Measurements from ENCODE around the gene TBC1D5.
"Not testable (repeated sequence)": the region's sequence is repeated elsewhere in the genome, so short reads cannot be mapped to it uniquely, and the experiment has no call there.

The TBC1D5 gene

DNA sequence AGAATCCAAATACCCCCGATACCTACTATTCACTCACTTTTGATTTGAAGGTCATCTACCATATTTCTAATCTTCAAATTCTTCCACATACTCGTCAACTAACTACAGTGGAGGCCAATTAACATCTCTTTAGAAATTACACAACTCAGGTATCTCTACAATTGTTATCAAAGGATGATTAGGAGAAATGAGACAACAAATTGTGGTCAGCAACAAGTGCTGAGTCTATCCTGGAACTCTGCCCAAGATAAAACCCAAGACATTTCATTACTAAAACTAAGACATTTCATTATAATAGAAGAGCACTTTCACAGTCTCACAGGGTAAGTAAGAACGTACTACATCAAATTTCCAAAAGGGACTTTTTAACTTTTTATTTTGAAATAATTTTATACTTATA lies 100.0 kb downstream of the TBC1D5 start:
- no peak overlapping the region for H3K4me3 ChIP-seq (ENCODE audit: low read depth, low read length)
- TF ChIP-seq, protein P1, sequence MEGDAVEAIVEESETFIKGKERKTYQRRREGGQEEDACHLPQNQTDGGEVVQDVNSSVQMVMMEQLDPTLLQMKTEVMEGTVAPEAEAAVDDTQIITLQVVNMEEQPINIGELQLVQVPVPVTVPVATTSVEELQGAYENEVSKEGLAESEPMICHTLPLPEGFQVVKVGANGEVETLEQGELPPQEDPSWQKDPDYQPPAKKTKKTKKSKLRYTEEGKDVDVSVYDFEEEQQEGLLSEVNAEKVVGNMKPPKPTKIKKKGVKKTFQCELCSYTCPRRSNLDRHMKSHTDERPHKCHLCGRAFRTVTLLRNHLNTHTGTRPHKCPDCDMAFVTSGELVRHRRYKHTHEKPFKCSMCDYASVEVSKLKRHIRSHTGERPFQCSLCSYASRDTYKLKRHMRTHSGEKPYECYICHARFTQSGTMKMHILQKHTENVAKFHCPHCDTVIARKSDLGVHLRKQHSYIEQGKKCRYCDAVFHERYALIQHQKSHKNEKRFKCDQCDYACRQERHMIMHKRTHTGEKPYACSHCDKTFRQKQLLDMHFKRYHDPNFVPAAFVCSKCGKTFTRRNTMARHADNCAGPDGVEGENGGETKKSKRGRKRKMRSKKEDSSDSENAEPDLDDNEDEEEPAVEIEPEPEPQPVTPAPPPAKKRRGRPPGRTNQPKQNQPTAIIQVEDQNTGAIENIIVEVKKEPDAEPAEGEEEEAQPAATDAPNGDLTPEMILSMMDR (IDR thresholded peaks at IDR 0.05; ENCODE audit: low read depth, low read length, missing control alignments), result no peak
- no peak for DNase-seq (ENCODE audit: low read depth)

DNA sequence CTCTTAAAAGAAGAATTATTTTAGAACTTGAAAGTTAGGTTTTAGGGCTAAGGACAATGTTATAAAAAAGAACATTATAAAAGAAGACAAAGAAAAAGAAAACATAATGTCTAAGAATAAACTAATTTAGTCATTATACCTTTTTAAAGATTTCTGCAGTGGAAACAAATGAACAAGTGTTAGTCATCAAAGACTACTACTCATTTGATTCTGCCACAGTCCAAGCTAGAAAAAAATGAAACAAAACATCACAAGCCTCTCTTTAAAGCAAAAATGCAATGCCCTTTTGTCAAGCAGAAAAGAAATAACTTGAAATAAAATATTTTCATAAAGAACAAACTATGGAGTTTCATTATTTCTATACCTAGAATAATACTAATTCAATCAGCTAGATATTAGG lies 102.0 kb downstream of the TBC1D5 start:
- TF ChIP-seq, protein P1 (IDR thresholded peaks at IDR 0.05; ENCODE audit: low read depth, low read length, missing control alignments), result no peak
- H3K4me3 ChIP-seq (ENCODE audit: low read depth, low read length), result no peak overlapping the region
- no peak for DNase-seq (ENCODE audit: low read depth)

DNA sequence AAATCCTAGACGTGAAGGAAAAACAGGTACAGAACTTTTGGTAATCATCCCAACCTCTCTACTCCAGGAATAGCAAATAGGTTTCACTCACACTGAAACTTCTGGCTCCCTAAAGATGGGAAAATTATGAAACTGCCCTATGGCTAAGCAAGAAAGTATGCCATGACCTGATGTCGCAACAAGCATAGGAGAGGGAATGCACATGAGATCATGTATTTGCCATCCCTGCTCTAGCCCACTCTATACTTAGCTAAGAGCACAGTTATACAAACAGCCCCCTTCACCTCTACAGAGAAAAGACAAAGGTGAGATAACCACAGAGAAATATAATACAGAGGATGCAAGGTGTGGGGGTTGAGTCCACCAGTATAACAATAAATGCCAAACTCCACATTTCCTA lies 102.7 kb downstream of the TBC1D5 start:
- no peak for DNase-seq (ENCODE audit: low read depth)
- no peak overlapping the region for H3K4me3 ChIP-seq (ENCODE audit: low read depth, low read length)
- TF ChIP-seq, protein P1 (IDR thresholded peaks at IDR 0.05; ENCODE audit: low read depth, low read length, missing control alignments), result no peak

DNA sequence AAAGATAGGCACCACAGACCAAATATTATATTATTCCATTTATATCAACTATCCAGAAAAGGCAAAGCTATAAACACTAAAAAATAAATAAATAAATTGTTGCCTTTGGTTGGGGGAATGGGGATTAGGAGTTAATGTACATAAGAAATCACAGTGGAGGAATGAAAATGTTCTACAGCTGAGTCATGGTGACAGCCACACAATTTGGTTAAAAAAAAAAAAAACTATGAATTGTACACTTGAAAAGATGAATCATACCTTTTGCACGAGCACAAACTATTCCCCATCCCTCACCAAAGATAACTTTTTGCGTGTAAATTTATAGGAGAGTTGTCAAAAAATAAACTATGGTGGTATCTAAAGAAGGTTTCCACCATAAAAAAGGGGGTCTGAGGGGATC lies 103.2 kb downstream of the TBC1D5 start:
- no peak overlapping the region for H3K4me3 ChIP-seq (ENCODE audit: low read depth, low read length)
- no peak for DNase-seq (ENCODE audit: low read depth)
- TF ChIP-seq, protein P1 (IDR thresholded peaks at IDR 0.05; ENCODE audit: low read depth, low read length, missing control alignments), result no peak

DNA sequence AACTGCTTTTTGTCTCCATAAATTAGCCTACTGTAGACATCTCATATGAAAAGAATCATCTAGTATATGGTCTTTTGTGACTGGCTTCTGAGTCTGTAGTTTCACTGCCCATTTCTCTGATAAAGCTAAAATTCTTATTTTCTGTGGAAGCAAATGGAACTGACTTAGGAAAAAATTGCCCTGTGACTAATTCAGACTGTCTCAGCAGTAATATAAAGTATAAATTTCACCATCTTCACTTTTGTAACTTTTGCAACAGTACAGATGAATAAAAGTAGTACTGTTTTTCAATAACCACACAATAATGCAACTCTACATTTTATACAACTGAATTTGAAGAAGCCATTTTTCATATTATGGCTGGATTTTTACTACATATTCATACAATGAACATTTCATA lies 104.1 kb downstream of the TBC1D5 start:
- no peak for DNase-seq (ENCODE audit: low read depth)
- no peak overlapping the region for H3K4me3 ChIP-seq (ENCODE audit: low read depth, low read length)
- TF ChIP-seq, protein P1 (IDR thresholded peaks at IDR 0.05; ENCODE audit: low read depth, low read length, missing control alignments), result no peak

DNA sequence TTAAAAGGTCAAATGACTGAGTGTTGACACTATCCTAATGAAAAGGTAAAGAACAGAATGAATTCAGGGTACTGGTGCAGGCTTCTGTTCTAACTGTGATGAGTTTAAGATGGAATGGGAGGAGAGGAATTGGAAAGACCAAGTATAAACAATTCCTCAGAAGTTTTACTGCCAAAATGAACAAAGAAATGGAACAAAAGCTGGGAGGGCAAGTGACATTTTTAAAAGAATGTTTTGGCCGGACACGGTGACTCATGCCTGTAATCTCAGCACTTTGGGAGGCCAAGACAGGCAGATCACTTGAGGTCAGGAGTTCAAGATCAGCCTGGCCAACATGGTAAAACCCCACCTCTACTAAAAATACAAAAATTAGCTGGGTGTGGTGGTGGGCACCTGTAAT lies 106.8 kb downstream of the TBC1D5 start:
- H3K4me3 ChIP-seq (ENCODE audit: low read depth, low read length); DNase-seq (ENCODE audit: low read depth): not testable (repeated sequence)

DNA sequence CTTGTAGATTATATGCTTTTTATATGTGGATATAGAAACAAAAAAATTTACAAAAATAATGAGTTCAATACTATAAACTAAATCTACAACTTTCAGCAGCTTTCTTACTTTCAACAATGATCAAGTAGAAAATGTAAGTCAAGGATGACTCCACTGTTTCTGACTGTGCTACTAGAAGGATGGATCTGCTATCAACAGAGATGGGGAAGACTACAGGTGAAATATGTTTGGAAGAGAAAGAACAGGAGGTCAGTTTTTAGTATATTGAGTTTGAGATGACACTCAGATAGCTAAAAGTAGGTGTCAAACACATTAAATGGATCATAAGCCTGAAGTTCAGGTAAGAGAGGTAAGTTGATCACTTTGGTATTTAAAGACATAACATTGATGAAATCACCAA lies 107.5 kb downstream of the TBC1D5 start:
- DNase-seq (ENCODE audit: low read depth), result no peak
- TF ChIP-seq, protein P1 (IDR thresholded peaks at IDR 0.05; ENCODE audit: low read depth, low read length, missing control alignments), result no peak
- H3K4me3 ChIP-seq (ENCODE audit: low read depth, low read length), result no peak overlapping the region

DNA sequence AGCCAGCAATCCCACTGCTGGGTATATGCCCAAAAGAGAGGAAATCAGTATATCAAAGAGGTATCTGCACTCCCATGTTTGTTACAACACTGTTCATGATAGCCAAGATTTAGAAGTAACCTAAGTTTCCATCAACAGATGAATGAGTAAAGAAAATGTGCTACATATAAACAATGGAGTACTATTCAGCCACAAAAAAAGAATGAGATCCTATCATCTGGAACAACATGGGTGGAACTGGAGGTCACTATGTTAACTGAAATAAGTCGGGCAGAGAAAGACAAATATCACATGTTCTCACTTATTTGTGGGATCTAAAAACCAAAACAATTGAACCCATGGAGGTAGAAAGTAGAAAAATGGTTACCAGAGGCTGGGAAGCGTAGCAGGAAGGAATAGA lies 108.2 kb downstream of the TBC1D5 start:
- H3K4me3 ChIP-seq (ENCODE audit: low read depth, low read length), result no peak overlapping the region
- TF ChIP-seq, protein P1 (IDR thresholded peaks at IDR 0.05; ENCODE audit: low read depth, low read length, missing control alignments), result no peak
- no peak for DNase-seq (ENCODE audit: low read depth)

Measured in GM12864 (cell line).